Measurements from ENCODE around the gene ADGRB3.

ADGRB3 gene

GRCh38 chr6:69128411-69128810, 493.3 kb downstream of the ADGRB3 start:
- no peaks in the 10 kb centered on the region for H3K36me3 Mint-ChIP-seq
- no peak overlapping the region for H3K4me3 Mint-ChIP-seq
- no peaks in the 10 kb centered on the region for H3K4me1 Mint-ChIP-seq
- no peak overlapping the region for H3K27ac Mint-ChIP-seq
- ATAC-seq, result no peak
- DNase-seq (ENCODE audit: low spot score in 2 of 2), result no peak
- peaks cover 9% of the 10 kb centered on the region for H3K9me3 Mint-ChIP-seq

DNA sequence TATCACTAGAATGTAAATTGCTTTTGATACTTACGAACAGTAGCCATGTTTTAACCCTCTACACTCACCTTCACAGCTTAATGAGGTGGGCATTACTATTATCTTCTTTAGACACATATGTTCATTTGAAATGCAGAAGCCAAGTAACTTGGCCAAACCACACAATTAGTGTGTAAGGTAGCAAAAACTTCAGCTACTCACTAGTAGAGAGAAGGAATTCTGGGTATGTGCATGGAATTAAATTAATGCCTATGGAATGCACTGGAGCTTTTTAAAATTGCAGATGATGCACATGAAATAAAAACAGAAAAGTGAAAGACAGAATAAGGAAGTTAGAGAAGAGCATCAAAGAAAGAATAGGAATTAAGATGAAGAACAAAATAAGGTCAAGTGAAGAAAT, 494.0 kb downstream of the ADGRB3 start:
- Mint-ChIP-seq H3K4me3 (no peak overlapping the region), H3K4me1 (no peaks in the 10 kb centered on the region), H3K27ac (no peak overlapping the region), H3K9me3 (peaks cover 11% of the 10 kb centered on the region), H3K36me3 (no peaks in the 10 kb centered on the region)
- DNase-seq (ENCODE audit: low spot score in 2 of 2), result no peak
- no peak for ATAC-seq

- no peak overlapping the region for H3K27ac Mint-ChIP-seq
- no peak for DNase-seq (ENCODE audit: low spot score in 2 of 2)
- ATAC-seq, result no peak
- no peak overlapping the region for H3K4me3 Mint-ChIP-seq
- H3K4me1 Mint-ChIP-seq, result no peaks in the 10 kb centered on the region
- peaks cover 11% of the 10 kb centered on the region for H3K9me3 Mint-ChIP-seq
- H3K36me3 Mint-ChIP-seq, result no peaks in the 10 kb centered on the region
Measured at GRCh38 chr6:69135927-69136326, 500.8 kb downstream of the ADGRB3 start.

DNA sequence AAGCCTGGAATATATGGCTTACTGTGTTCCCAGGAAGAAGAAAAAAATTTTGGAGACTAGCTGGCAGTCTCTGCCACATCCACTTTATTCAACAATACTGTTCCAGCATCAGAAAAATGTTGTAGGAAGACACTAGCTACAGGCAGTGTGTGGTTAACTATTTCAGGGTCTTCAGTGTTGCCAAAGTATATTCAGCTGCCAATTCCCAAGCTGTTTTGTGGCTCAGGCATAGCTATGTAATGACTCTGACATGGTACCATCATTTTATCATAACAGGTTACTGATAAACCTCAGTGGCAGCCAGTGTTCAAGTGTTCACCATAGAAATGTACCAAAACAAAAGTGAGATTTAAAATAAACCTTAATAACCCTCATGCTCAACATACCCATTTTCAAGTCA, 503.1 kb downstream of the ADGRB3 start:
- Mint-ChIP-seq H3K27ac (no peak overlapping the region), H3K4me3 (no peak overlapping the region), H3K36me3 (no peaks in the 10 kb centered on the region), H3K9me3 (peaks cover 14% of the 10 kb centered on the region), H3K4me1 (no peaks in the 10 kb centered on the region)
- DNase-seq (ENCODE audit: low spot score in 2 of 2), result no peak
- no peak for ATAC-seq

GRCh38 chr6:69138893-69139494, 503.9 kb downstream of the ADGRB3 start:
- DNase-seq (ENCODE audit: low spot score in 2 of 2) (no peak), ATAC-seq (no peak)
- Mint-ChIP-seq H3K36me3 (no peaks in the 10 kb centered on the region), H3K4me3 (no peak overlapping the region), H3K27ac (no peak overlapping the region), H3K4me1 (no peaks in the 10 kb centered on the region), H3K9me3 (peaks cover 12% of the 10 kb centered on the region)

- DNase-seq (ENCODE audit: low spot score in 2 of 2) (no peak), ATAC-seq (no peak)
- H3K4me3 Mint-ChIP-seq, result no peak overlapping the region
- no peaks in the 10 kb centered on the region for H3K36me3 Mint-ChIP-seq
- peaks cover 23% of the 10 kb centered on the region for H3K9me3 Mint-ChIP-seq
- H3K4me1 Mint-ChIP-seq, result no peaks in the 10 kb centered on the region
- H3K27ac Mint-ChIP-seq, result no peak overlapping the region
Measured at GRCh38 chr6:69145062-69145461, 510.0 kb downstream of the ADGRB3 start.

GRCh38 chr6:69146385-69146784, 511.3 kb downstream of the ADGRB3 start:
- H3K4me3 Mint-ChIP-seq, result no peak overlapping the region
- ATAC-seq (no peak), DNase-seq (ENCODE audit: low spot score in 2 of 2) (no peak)
- no peaks in the 10 kb centered on the region for H3K36me3 Mint-ChIP-seq
- peaks cover 15% of the 10 kb centered on the region for H3K9me3 Mint-ChIP-seq
- no peak overlapping the region for H3K27ac Mint-ChIP-seq
- H3K4me1 Mint-ChIP-seq, result no peaks in the 10 kb centered on the region

DNA sequence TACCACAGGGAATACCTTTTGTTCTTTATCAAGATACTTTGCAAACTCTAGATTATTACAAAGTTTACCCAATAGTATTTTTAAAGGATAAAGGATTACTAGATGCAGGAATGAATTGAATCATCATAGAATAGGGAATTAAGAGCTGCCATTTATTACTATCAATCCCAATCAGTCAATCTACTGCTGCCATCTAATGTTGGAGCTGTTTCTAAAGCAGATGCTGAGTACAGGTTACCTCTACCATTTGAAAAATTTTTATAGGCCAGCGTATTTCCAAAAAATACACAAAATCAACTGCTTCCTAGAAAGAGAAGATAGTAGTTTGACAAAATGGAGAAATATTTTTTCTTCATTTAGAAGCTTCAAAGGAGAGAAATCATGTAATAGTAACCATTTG, 520.4 kb downstream of the ADGRB3 start:
- ATAC-seq, result no peak
- DNase-seq (ENCODE audit: low spot score in 2 of 2), result no peak
- Mint-ChIP-seq H3K9me3 (peaks cover 15% of the 10 kb centered on the region), H3K4me3 (no peak overlapping the region), H3K36me3 (no peaks in the 10 kb centered on the region), H3K4me1 (no peaks in the 10 kb centered on the region), H3K27ac (no peak overlapping the region)

DNA sequence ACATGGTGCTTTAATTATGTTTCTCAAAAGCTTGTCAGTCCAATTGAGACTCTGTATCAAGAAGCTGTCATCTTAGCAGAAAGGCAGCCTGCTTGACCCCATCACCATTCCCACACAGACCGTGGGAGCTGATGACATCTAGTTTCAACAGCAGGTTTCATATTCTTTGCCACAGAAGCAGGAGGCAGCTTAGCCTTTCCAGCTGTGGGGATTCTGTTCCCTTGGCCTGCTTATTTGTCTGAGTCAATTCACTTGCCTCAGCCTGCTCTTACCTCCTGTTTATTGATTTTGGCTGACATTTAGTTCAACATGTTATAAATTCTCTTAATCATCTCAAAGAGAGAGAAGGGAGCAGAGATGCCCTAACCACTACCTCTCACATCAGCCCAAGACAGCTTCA, 527.7 kb downstream of the ADGRB3 start:
- Mint-ChIP-seq H3K36me3 (no peaks in the 10 kb centered on the region), H3K27ac (no peak overlapping the region), H3K4me3 (no peak overlapping the region), H3K9me3 (peaks cover 16% of the 10 kb centered on the region), H3K4me1 (no peaks in the 10 kb centered on the region)
- ATAC-seq, result no peak
- DNase-seq (ENCODE audit: low spot score in 2 of 2), result no peak

DNA sequence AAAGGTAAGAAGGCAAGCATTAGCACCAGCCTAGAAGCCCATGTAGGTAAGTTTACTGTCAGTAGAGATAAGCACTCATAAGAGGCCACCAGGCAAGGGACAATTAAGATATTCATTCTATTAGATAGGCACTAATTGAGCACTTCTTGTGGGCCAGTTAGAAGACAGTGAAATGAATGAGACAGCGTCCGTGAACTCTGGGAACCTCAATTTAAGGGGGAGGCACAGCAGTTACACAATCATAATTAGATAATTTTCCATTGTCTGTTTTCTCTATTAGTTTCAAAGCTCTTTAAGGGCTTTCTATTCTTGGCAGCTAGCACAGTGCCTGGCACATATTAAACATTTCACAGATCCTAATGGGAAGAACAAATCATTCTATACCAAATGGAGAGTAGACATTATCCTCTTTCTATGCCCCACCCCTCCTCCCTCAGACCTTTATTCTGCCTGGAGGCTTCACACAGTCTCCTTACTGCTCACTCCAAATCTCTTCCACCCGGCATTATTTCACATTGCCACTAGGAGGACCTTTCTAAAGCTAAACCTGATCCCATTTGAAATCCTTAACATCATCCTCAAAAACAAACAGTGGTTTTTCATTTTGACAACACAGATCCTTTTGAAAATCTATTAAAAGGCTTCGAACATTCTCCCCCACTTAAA, 529.6 kb downstream of the ADGRB3 start:
- ATAC-seq, result no peak
- H3K9me3 Mint-ChIP-seq, result peaks cover 11% of the 10 kb centered on the region

DNA sequence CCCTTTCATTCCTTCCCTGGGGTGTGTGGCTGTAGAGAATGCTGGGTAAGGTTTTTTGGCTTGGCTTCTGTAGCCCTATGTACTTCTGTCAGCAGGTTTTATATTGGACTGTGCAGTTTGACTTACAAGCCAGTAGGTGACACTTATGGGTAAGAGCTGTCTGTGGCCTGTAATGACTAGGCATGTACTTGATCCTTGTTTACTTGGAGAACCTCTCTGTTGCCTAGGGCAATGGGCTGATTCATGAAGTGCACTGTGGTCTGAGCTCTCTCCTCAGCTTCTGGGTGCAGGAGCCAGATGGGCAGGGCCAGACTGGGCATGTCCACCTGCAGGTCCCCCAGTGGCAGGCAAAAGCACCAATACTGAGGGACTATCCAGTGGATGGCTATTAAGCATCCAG, 544.6 kb downstream of the ADGRB3 start:
- no peaks in the 10 kb centered on the region for H3K4me1 Mint-ChIP-seq
- DNase-seq (ENCODE audit: low spot score in 2 of 2) (no peak), ATAC-seq (no peak)
- H3K4me3 Mint-ChIP-seq, result no peak overlapping the region
- H3K9me3 Mint-ChIP-seq, result peaks cover 12% of the 10 kb centered on the region
- no peaks in the 10 kb centered on the region for H3K36me3 Mint-ChIP-seq
- H3K27ac Mint-ChIP-seq, result no peak overlapping the region

More for the DNA sequence above, 529.6 kb downstream of the ADGRB3 start:
- no peak for DNase-seq (ENCODE audit: low spot score in 2 of 2)
- Mint-ChIP-seq H3K36me3 (no peaks in the 10 kb centered on the region), H3K4me3 (no peak overlapping the region), H3K27ac (no peak overlapping the region), H3K4me1 (no peaks in the 10 kb centered on the region)

DNA sequence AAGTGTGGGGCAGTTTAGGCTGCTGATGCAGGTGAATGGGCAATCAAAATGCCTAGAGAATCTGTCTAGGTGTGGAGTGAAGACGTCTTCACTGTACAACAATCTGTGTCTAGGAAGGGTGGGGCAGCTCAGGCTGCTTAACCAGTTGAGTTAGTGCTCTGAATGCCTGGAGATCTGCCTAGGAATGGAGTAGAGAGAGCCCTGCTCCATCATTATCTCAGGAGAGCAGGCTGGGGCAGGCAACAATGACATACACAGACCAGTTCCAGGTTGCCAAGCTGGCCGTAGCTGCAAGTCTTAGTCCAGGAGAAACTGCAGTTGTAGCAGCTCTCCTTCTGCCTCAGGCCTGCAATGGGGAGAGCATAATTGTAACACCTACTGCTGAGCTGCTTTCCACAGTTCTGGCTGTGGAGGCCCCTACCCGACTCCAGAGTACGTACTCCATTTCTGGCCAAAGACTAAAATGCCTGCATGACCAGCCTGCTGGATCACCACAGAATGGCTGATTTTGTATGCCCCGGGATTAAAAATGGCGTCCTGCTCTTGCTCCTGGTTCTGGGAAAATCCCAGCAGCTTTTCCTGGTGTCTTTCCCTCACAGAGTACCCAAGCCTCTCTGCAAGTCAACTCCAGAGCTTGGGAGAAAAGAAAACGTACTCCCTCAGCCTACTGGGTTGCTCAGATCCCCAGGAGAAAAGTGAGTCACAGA, 545.4 kb downstream of the ADGRB3 start:
- H3K36me3 Mint-ChIP-seq, result no peaks in the 10 kb centered on the region

DNA sequence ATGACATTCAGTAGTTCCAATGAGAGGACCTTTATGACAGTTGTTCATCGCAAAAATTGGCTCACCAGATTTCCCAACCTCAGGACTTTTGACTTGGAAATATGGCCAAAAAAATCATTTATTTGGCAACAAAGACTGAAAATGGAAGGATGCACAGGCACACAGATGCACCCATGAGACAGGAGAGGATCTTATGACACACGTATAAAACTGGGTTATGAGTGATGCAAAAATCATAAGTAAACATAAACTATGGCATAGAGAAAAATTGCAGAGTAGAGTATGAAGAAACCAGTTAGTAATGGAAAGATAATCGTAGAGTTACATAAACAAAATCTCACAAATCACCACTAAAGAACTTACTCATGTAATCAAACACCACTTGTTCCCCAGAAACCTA, 546.9 kb downstream of the ADGRB3 start:
- ATAC-seq, result no peak
- no peak for DNase-seq (ENCODE audit: low spot score in 2 of 2)
- H3K27ac Mint-ChIP-seq, result no peak overlapping the region

More for the DNA sequence above, 545.4 kb downstream of the ADGRB3 start:
- DNase-seq (ENCODE audit: low spot score in 2 of 2), result no peak
- Mint-ChIP-seq H3K9me3 (peaks cover 12% of the 10 kb centered on the region), H3K4me1 (no peaks in the 10 kb centered on the region), H3K27ac (no peak overlapping the region), H3K4me3 (no peak overlapping the region)
- no peak for ATAC-seq

GRCh38 chr6:69185276-69185675, 550.2 kb downstream of the ADGRB3 start:
- H3K4me3 Mint-ChIP-seq, result no peak overlapping the region
- no peaks in the 10 kb centered on the region for H3K4me1 Mint-ChIP-seq
- peaks cover 5% of the 10 kb centered on the region for H3K9me3 Mint-ChIP-seq
- no peak for DNase-seq (ENCODE audit: low spot score in 2 of 2)
- H3K27ac Mint-ChIP-seq, result no peak overlapping the region
- ATAC-seq, result no peak
- H3K36me3 Mint-ChIP-seq, result no peaks in the 10 kb centered on the region

More for the DNA sequence above, 546.9 kb downstream of the ADGRB3 start:
- H3K9me3 Mint-ChIP-seq, result peaks cover 7% of the 10 kb centered on the region
- H3K4me3 Mint-ChIP-seq, result no peak overlapping the region
- no peaks in the 10 kb centered on the region for H3K36me3 Mint-ChIP-seq
- H3K4me1 Mint-ChIP-seq, result no peaks in the 10 kb centered on the region

- Mint-ChIP-seq H3K4me3 (no peak overlapping the region), H3K9me3 (peaks cover 21% of the 10 kb centered on the region), H3K4me1 (no peaks in the 10 kb centered on the region), H3K27ac (no peak overlapping the region), H3K36me3 (no peaks in the 10 kb centered on the region)
- no peak for ATAC-seq
- no peak for DNase-seq (ENCODE audit: low spot score in 2 of 2)
Measured at GRCh38 chr6:69202768-69203167, 567.7 kb downstream of the ADGRB3 start.

GRCh38 chr6:69216127-69216526, 581.0 kb downstream of the ADGRB3 start:
- no peak overlapping the region for H3K27ac Mint-ChIP-seq
- ATAC-seq, result no peak
- H3K4me3 Mint-ChIP-seq, result no peak overlapping the region
- no peak for DNase-seq (ENCODE audit: low spot score in 2 of 2)
- H3K36me3 Mint-ChIP-seq, result no peaks in the 10 kb centered on the region
- no peaks in the 10 kb centered on the region for H3K4me1 Mint-ChIP-seq
- peaks cover 9% of the 10 kb centered on the region for H3K9me3 Mint-ChIP-seq

Measured in stimulated activated effector memory CD8-positive, alpha-beta T cell treated with anti-CD3 and anti-CD28 coated beads, Interleukin-12 subunit alpha, Interleukin-12 subunit beta, amount 100 ng/mL, for 72 hours (primary cell).